Right atrium auricular region (tissue), 2 donors: ENCODE results near the gene DCP1B. TPM values are rescaled to one million over a fixed set of nuclear protein-coding genes. Genes with fewer than 3 reads are reported as not detected.
A peak's percentile ranks its signal among the peaks of the same experiment; 100 is the strongest.

Experiments used
- DNase-seq: peaks from one replicate; pipeline ENCODE4 v3.0.0-alpha.2; 2019; ENCODE audit warnings: low spot score
- H3K27ac ChIP-seq, 2 donors: fragments of 200-600 bp; sonication (generic); 1 replicate in 1 of 2; 2 replicates in 1 of 2; pipeline ENCODE4 v1.5.1; 2016 to 2019
- H3K27me3 ChIP-seq, 2 donors: fragments of 200-600 bp; sonication (generic); one replicate each; pipeline versions ENCODE4 v1.5.1 to v1.6.0; 2017 to 2019
- H3K36me3 ChIP-seq: fragments of 200-600 bp; sonication (generic); one replicate; pipeline ENCODE4 v1.5.1; 2016
- H3K4me1 ChIP-seq, 2 donors: fragments of 200-600 bp; sonication (generic); one replicate each; pipeline versions ENCODE4 v1.5.1 to v1.6.0; 2017 to 2019
- H3K4me3 ChIP-seq, 2 donors: fragments of 200-600 bp; sonication (generic); 1 replicate in 1 of 2; 2 replicates in 1 of 2; pipeline ENCODE4 v1.5.1; 2017 to 2019; ENCODE audit warnings: mild to moderate bottlenecking in 1 of 2, moderate library complexity in 1 of 2
- H3K9me3 ChIP-seq, 2 donors: fragments of 200-600 bp; sonication (generic); one replicate each; pipeline ENCODE4 v1.5.1; 2019
- total RNA-seq, 2 donors: library from RNA; depleted of rRNA; stranded (reverse); fragments of >200 nt; gene quantifications; one replicate each; pipeline ENCODE4 v1.1.0, GENCODE V29; 2016
- TF ChIP-seq, protein P1 (sequence below), 2 donors: fragments of 200-600 bp; sonication (generic); IDR thresholded peaks; one replicate each; pipeline ENCODE4 v1.5.1; 2019; ENCODE audit warnings: antibody characterized with exemption in 2 of 2

Gene DCP1B
- total RNA-seq, 2 donors from 2014 or later = 5.8 to 6.2 TPM

DNA sequence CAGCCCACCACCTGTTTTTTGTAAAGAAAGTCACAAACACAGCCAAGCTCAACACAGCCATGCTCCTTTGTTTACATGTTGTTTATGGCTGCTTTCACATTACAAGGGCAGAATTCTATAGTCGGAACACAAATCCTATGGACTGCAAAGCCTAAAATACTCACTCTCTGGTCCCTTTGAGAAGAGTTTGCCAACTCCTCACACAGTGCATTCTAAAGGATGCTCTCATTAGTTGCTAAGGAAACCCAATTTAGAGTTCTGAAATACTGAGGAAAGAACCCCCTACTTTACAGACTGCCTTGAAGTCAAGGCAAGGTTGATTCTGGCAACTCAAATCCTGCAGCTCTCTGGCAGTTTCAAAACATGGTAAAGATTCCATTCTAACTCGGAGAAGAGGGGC is 38.3 kb downstream of the DCP1B start:
- H3K27me3 ChIP-seq = no peaks in the 10 kb centered on the region
- no peak for DNase-seq
- peak overlapping the region in 1 of 2 donors; percentile 79 for H3K27ac ChIP-seq
- no peak overlapping the region for H3K4me3 ChIP-seq
- peaks cover 0 to 10% of the 10 kb centered on the region in 2 donors for H3K4me1 ChIP-seq
- H3K9me3 ChIP-seq = no peaks in the 10 kb centered on the region
- H3K36me3 ChIP-seq = no peaks in the 10 kb centered on the region
- TF ChIP-seq, protein P1, sequence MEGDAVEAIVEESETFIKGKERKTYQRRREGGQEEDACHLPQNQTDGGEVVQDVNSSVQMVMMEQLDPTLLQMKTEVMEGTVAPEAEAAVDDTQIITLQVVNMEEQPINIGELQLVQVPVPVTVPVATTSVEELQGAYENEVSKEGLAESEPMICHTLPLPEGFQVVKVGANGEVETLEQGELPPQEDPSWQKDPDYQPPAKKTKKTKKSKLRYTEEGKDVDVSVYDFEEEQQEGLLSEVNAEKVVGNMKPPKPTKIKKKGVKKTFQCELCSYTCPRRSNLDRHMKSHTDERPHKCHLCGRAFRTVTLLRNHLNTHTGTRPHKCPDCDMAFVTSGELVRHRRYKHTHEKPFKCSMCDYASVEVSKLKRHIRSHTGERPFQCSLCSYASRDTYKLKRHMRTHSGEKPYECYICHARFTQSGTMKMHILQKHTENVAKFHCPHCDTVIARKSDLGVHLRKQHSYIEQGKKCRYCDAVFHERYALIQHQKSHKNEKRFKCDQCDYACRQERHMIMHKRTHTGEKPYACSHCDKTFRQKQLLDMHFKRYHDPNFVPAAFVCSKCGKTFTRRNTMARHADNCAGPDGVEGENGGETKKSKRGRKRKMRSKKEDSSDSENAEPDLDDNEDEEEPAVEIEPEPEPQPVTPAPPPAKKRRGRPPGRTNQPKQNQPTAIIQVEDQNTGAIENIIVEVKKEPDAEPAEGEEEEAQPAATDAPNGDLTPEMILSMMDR (IDR thresholded peaks at IDR 0.05) = no peak

DNA sequence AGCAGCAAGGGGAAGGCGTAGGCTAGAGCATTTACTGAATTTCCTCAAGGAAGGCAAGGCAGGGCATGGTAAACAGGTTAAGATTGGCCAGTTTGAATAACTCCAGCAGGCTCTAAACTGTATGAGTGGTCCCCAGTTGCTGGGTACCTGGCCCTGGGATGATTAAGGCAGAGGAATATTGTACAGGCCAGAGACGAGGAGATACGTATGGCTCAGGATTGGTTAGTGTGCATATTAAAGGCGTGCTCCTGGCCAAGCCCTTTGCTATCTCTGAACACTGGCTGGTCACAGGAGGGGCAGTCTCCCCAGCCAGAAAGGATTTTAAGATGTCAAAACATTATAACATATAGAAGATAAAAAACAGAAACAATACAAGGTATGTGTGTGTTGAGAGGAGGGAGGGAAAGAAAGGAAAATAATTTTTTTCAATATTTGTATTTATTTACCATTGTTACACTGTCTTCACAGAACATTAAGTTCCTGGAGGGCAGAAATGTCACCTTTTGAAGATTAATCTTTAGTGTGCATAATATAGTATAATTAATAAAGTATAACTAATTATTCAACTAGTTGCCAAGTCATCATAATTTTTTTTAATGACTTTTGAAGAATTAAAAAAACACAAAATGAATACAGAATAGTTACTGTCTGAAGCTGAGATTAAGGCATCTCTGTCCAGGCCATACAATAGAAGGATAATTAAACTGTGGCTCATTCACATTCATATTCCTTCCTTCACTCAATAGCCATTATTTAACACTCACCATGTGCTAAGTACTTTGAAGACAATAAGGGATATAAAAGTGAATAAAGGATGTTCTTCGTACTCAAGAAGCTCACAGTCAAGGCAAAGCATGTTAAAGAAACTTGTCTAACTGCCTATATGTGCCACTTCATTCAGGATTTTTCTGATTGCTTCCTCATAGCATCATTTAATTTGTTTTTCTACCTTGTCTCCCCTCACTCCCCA is 41.9 kb downstream of the DCP1B start:
- Histone ChIP-seq H3K9me3 (no peaks in the 10 kb centered on the region), H3K4me3 (no peak overlapping the region), H3K4me1 (no peaks in the 10 kb centered on the region), H3K36me3 (no peaks in the 10 kb centered on the region), H3K27me3 (no peaks in the 10 kb centered on the region), H3K27ac (no peak overlapping the region)
- DNase-seq = no peak
- TF ChIP-seq, protein P1 (IDR thresholded peaks at IDR 0.05) = no peak

DNA sequence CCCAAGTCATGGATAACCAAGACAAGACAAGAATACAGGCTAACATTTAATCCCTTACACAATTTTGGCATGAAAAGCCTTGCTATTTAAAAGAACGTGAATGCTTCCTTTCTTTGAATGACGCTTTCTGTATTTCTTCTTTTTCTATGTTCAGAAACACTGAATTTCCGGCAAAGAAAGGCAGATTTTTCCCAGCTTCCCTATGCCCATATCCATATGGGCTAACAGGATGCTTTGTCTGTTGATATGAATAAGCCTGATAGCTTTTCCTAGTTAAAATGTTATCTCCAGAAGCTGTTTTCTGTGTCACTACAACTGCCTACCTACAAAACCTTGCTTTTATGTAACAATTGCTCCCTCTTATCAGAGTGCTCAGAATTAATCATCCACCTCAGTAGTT is 47.5 kb downstream of the DCP1B start:
- Histone ChIP-seq H3K27ac (no peak overlapping the region), H3K4me3 (no peak overlapping the region), H3K4me1 (no peaks in the 10 kb centered on the region), H3K9me3 (no peaks in the 10 kb centered on the region), H3K36me3 (peaks cover 9% of the 10 kb centered on the region), H3K27me3 (no peaks in the 10 kb centered on the region)
- TF ChIP-seq, protein P1 (IDR thresholded peaks at IDR 0.05) = no peak
- DNase-seq = no peak

DNA sequence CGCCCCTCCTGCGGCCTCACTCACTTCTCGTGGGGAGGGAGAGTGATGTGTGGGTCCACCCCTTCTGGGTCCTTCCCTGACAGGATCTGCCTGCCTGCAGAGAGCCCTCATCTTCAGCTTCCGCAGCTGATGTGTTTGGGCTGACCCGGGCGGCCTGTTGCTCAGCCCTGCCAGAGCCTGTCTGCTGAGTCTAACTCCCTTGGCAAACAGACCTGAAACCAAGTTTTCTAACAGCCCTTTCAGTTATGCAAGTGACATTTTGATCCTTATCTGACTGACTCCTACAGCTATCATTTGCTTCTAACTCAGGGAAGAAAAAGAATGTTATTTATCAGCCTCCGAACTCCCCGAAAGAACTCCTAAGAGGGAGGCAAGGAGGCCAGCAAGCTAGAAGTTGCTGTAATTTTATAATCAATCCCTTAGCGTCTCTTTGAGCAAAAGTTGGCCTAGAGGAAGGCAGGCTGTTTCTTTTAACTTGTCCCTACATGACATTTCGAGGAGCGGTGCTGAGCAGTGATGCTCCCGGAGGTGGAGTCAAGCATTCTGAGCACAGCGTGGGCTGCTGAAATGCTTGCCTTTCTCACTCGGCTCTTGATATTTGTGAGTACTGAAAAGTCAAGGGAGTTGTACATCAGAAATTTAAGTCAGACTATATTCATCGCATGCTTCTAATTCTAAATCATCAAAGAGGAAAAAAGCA is 54.3 kb downstream of the DCP1B start:
- Histone ChIP-seq H3K9me3 (no peaks in the 10 kb centered on the region), H3K4me1 (peaks cover 0 to 3% of the 10 kb centered on the region in 2 donors), H3K27me3 (no peaks in the 10 kb centered on the region), H3K4me3 (no peak overlapping the region), H3K36me3 (peaks cover 28% of the 10 kb centered on the region), H3K27ac (peak overlapping the region in 1 of 2 donors; percentile 15)
- TF ChIP-seq, protein P1 (IDR thresholded peaks at IDR 0.05) = no peak
- no peak for DNase-seq

DNA sequence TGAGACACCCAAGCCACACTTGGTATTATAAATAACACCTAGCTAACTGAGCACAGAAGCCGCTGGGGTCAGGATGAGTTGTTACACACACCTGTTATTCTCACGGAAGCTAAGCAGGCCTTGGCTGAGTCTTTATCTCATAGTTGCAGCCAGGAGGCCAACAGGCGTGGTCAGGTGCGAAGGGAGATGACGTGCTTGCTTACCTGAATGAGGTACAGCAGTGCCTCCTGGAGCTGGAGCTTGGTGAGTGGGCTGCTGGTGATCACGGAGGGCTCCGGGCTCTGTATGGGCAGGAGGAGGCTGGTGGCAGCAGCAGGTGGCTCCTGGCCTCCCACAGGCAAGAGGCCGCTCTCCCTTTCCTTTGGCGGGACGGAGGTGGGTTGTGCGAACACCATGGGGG is 55.4 kb downstream of the DCP1B start:
- Histone ChIP-seq H3K36me3 (peaks cover 28% of the 10 kb centered on the region), H3K9me3 (no peaks in the 10 kb centered on the region), H3K4me3 (no peak overlapping the region), H3K27me3 (no peaks in the 10 kb centered on the region), H3K27ac (no peak overlapping the region), H3K4me1 (peaks cover 0 to 3% of the 10 kb centered on the region in 2 donors)
- TF ChIP-seq, protein P1 (IDR thresholded peaks at IDR 0.05) = no peak
- no peak for DNase-seq
